NCI-H510A treated with DMSO at 0.1 percent for 48 hours (cell line): ENCODE results near the gene LPCAT1.
"Not testable (repeated sequence)": the region's sequence is repeated elsewhere in the genome, so short reads cannot be mapped to it uniquely, and the experiment has no call there.

Experiments
- DNase-seq: peaks from one replicate; lab custom pipeline; 2025; lab: John Stamatoyannopoulos, UW

The LPCAT1 gene

DNA sequence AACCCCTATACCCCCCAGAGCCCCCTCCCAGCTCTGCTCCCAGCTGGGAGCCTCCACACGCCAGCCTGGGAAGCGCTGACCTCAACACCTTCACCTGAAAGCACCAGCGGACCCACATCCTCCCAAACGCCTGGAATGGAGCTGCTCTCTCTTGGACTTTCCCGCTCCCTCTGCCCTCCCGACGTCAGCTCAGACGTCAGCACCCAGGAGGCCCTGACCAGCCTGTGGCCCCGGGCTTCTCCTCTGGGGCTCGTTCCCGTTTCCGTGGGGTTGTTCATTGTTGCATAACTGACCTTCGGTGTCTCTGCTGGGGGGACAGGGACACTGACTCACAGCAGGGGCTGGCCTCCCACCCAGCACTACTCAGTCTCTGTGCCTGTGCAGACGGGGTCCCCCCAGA lies 43.5 kb downstream of the LPCAT1 start:
- no peak for DNase-seq

DNA sequence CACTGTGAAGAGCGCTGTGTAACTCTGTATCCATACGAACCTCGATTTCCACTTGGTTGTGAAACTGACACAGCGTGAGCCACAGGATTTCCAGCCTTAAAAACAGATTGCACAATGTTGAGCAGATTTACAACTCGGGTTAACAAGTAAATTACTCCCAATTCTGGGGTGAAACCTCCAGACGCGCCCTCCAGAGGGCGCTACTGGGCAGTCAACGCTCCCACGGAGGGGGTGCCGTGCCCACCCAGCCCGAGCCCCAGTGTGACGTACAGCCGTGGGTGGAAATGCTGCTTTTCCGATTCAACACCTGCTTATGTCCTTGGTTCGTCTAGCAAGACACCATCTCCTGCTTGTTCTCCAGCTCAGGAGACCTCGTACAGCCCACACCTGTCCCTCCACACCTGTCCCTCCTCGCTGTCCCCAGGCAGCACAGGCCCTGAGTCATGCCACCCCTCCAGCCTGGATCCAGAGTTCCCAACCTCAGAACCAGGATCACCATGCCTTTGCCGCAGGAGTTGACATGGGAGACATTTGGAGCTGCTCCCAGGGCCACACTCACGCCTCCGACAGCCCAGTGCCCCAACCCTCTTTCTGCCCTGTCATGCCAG lies 44.1 kb downstream of the LPCAT1 start:
- DNase-seq, result no peak

DNA sequence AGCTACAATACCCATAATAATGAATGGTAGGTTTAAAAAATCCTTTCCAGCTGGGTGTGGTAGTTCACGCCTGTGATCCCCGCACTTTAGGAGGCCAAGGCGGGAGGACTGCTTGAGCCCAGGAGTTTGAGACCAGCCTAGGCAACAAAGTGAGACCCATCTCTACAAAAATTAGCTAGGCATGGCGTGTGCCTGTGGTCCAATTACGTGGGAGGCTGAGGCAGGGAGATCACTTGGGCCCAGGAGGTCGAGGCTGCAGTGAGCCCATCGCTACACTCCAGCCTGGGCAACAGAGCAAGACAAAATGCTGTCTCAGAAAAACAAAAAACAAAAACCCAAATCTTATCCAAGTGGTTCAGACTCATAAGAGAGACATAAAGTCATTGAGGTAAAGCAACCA lies 44.7 kb downstream of the LPCAT1 start:
- no peak for DNase-seq

DNA sequence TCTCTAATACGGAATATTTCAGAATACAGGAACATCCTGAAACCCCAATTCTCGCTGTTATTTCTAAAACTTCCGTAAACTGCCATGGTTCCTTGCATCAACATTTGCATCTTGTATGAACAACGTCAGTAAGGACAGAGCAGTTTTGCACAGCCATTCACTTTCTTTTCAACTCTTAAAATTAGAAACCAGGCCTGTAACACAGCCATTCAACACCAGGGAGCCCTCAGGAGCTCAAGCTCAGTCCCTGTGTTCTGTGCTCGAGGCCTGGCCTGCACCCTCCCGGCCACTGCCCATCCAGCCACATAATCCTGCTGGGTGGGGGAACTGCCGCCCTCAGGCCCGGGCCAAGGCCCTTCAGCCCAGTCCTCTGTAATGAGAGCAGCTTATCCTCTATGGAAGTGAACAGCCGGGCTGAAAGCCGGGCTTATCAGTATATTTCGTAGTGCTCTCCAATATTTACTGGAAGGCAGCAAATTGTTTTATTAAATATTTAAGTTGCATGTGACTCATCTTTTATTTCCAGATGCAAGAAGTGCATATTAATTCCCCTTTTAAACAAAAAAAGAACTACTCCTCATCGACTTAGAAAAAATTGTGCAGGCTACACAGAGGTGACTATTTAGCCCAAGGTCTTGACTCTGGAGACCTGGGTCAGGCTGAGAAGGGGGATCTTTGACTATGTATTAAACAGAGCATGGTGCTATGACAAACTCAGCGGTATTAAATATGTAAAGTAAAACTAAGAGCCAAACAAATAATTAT lies 45.3 kb downstream of the LPCAT1 start:
- no peak for DNase-seq

DNA sequence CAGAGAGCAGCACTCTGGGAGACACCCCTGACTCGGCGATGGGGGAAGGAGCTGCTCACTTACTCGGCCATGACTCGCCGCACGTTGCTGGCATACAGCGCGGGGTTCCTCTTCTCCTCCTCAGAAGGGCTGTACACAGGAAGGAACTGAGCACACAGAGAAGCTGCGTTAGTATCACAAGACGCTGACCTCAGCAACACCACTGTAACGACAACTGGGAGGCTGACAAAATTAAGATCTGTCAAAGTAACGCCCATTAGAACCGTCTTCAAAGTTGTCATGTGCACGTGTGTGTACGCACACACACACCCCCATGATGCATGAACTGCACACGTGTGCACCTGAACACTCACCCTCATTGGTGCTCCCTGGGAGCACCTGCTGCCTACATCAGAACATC lies 46.4 kb downstream of the LPCAT1 start:
- no peak for DNase-seq

DNA sequence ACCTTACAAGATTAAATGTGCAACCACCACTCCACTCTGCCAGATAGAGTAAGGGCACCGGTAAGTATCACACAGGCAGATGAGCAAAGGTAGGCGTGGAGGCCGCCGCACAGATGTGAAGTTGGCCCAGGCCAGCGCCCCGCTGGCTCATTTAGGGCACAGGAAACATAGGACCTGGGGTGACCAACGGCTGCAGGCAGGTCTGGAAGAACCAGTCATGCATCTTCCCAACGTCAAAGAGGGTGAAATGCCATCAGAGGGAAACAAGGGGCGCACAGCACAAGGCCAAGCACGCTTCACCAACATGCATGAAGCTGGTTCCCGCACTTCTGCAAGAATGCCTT lies 46.8 kb downstream of the LPCAT1 start:
- DNase-seq, result no peak

DNA sequence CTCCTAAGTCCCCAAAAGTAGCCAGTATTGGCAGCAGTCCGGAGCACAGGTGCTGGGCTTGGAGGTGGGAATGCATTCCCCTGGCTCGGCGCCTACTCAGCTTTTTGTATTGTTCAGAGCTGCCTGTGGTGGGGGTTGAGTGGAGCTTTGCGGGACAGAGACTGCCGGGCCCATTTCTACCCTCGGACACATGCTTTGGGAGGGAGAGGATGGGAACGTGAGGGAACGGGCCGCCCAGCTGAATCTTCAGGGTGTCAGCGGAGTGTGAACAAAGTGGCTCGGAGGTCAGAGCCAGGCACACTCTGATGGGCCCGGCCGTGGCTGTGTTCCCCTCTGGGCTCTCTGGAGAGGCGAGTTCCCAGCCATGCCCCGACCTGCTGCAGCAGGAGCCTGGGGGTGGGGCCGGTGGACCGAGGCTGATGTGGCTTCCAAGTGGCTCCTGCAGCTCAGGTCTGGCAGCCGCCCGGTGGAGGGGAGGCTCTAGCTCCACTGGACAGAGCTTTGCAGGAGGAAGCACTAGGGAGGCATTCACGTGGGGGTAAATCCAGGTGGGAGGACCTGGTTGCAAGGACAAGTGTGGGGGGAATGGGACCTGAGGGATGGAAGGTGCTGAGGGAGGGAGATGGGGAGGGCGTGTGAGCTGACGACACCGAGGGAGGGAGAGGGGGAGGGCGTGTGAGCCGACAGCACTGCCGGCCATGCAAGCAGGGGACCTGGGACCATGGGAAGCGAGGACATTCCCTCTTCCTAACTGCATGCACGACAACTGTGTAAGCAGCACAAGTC lies 47.4 kb downstream of the LPCAT1 start:
- DNase-seq, result no peak

DNA sequence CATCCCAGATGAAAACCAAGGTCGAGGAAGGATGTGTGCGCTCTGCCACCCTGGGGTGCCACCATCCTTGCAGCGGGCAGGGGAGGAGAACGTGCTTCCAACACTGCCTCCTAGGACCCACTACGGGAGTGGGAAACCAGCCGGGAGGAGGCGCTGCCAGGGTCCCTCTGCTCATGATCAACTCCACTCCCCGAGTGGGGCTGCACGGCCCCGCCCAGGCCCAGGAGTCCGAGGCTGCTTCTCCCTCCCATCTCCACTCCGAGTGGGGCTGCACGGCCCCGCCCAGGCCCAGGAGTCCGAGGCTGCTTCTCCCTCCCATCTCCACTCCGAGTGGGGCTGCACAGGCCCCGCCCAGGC lies 48.2 kb downstream of the LPCAT1 start:
- DNase-seq, result not testable (repeated sequence)

DNA sequence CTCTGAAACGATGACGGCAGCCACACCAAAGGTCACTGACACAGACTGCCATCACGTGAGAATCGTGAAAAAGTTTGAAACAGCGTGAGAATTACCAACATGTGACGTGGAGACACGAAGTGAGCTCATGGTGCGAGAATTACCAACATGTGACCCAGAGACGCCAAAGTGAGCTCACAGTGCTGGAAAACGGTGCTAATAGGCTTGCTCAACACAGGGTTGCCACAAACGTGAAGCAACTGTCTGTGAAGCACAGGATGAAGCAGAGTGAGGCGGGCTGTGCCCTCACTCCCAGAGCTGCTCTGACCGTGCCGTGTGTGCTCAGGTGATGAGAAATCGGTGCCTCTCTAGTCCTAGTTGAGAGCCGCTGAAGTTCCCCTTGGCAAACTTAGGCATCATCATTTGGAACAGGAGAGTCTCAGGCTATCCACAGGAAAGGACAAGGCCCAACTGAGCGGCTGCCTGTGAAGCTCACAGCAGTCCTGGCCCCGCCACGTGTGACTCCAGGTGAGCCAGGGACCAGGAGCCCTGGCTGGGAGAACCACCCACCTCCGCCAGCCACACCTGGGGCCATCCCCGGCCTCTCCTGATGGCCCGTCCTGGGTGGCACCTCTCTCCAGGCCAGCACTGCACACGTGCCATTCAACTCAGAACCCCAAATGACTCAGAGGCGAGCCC lies 48.8 kb downstream of the LPCAT1 start:
- no peak for DNase-seq

DNA sequence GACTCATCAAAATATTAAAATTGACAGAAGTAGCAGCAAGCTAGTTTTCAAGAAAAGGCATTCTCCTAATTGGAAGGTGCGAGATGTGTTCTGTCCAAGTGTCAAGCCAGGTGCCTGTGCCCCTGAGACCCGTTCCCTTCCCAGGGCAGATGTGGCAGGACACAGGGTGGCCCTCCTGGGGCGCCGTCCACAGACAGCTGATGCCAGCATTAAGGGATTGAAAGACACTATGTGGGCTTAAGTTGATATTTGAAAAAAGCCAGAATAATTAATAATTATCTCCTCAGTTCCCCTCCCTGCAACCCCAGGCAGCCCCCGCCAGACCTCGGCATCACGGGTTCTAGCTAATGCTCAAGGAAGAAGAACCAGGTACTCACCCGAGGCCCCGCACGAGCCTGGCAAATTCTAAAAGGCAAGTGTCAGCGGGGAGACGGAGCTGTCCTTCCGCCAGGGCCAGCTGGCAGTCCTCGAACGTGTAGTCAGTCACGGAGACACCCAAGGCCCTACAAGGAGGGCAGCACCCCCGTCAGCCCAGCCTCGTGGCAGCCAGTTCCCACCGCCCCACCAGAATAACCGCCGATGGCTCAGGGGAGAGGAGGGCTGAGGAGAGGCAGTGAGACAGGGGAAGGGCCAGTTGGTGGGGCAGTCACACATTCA lies 49.4 kb downstream of the LPCAT1 start:
- DNase-seq, result no peak

DNA sequence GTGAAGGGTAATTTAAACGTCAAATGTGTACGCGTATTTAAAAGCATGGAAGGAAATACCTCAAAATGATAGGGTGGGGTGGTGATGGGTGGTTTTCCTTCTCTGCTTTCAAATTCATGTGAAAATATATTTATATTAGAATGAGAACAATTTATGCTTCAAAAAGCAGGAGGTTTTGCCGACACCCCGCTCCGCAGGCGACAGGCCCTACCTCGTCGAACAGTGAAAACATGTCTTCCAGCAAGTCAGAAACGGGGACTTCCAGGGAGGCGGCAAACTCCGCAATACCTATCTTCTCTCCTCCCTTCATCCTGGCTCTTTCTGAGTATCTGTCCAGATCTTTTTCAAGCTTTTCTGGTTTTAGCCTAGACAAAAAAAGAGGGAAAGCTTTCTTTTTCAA lies 50.0 kb downstream of the LPCAT1 start:
- DNase-seq, result no peak

DNA sequence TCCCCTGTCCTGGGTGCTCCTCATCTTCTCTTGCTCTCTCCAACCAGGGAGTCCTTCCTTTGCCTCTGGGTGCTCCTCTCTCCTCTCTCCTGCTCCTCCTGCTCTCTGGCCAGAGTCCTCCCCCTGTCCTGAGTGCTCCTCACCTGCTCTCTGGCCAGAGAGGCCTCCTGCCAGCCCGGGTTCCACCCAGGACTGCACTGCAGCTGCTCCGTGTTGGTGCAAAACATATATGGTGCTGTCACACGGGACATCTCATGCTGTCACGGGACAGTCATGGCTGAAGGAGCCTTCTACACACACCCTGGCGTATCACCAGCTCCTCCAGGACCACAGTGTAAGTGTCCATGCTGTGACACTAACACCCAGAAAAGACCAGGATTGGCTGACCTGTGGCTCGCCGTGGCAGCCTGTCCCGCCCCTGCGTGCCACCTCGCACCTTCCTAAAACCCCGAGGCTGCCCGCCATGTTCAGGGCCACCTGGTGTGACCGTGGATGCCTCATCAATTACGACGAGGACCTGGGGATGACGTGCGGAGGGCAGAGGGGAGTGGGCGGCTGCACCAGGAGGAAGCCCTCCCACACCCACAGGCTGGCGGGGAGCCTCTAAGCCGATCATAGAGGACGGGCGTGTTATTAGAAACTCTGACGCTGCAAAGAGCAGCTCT lies 50.7 kb downstream of the LPCAT1 start:
- no peak for DNase-seq

DNA sequence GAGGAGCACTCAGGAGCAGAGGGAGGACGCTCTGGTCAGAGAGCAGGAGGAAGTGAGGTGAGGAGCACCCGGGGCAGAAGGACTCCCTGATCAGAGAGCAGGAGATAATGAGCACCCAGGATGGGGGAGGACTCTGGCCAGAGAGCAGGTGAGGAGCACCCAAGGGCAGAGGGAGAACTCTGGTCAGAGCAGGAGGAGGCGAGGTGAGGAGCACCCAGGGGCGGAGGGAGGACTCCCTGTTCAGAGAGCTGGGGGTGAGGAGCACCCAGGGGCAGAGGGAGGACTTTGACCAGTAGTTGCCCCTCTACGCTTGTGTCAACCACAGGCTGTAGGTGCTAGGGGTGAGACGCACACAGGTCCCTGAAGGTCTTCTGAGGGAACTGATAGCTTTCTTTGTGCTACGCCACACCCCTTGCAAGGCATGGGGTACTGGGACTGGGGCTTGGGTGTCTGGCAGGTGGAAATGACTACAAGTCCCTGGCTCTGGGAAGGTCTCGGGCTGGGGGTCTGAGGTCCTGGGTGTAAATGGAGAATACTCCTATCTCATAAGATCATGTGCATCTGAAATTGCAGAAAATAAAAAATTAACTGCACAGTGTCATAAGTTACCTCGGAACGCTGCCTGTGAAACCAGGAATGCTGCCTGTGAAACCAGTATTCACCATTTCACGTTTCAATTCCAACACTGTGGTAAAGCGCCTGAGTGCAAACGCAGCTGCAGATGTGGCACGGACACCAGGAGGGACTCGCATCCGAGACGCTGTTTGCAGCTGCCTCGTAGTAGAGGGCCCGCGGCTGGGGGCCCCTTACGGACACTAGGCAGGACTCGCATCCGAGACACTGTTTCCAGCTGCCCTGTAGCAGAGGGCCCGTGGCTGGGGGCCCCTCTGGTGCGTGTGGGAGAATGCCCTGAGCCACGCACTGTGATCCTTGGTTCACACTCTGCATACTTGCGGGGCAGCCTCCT lies 51.5 kb downstream of the LPCAT1 start:
- no peak for DNase-seq

DNA sequence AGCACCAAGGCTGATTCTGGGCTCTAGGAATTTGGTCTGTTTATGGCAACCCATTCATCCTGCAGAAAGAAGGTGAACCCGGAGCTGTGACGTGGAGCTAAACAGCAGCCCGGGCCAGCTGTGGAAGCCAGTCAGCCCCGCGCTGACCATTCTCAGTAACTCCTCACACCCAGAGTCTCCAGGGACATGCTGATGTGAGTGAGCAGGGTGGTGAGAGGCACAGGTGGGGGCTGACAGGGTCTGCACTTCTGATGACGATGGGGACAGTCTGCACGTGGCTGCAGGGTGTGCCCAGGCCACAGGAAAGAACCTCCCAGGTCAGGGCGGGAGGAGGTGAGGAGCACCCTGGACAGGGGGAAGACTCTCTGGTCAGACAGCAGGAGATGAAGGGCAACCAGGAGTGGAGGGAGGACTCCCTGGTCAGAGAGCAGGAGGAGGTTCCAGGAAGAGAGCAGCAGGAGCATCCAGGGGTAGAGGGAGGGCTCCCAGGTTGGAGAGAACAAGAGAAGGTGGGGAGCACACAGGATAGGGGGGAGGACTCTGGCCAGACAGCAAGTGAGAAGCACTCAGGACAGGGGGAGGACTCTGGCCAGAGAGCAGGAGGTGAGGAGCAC lies 52.4 kb downstream of the LPCAT1 start:
- DNase-seq, result no peak

DNA sequence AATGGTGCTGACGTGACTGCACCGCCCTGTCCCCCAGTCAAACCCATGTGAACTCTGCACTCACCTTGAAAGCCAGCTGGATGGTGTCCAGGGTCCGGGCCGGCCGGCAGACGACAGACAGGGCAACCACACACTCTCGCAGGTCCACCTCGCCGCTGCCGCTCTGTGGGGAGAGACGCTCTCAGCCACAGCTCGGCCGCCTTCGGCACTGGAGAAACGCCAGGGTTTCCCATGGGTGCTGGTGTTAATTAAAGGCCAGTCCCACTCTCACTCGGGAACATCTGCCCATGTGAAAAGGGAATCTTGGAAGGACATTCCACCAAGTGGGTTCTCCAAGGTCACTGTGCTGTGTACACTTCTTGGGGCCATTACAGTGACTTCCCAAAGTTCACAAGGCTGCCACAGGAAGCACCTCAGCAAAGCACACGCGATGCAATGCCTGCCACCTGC lies 53.0 kb downstream of the LPCAT1 start:
- no peak for DNase-seq

DNA sequence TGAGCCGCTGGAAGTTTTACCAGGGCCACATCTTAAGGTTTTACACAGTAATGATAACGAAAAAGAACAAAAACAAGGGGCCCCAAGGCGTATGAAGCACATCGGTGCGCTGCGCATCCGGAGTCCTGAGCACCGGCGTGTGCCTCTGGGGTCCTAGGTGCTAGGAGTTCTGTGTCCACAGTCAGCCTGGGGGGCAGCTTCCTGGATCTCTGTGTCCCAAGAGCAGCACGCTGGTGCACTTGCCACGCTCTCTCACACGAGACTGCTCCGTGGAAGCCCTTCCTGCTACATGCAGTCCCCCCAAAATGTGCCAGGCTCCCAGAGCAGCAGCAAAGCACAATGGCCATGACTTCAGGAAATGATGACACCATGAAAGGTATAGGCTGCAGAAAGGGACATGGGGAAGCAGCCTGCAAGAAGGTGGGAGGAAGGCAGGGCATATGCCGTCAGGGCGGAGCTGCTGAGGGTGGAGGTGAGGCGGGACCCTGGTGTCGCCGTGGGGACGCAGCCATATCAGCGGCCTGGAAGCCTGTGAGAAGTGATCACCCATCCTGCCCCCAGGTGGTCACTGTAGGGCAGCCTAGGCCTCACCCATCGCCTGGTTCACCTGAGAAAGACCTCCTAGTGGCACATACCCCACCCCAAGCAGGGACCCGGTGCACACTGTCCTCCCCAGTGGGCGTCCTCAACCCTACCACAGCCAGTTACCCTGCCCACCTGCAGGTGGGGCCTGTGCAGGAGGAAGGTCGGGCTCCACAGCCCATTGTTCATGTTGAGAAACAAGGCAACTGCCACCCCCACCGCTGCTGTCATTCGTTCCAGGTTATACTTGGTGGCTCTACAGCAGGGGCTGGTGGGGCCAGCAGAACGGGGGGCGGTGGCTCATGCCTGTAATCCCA lies 54.9 kb downstream of the LPCAT1 start:
- DNase-seq, result no peak

DNA sequence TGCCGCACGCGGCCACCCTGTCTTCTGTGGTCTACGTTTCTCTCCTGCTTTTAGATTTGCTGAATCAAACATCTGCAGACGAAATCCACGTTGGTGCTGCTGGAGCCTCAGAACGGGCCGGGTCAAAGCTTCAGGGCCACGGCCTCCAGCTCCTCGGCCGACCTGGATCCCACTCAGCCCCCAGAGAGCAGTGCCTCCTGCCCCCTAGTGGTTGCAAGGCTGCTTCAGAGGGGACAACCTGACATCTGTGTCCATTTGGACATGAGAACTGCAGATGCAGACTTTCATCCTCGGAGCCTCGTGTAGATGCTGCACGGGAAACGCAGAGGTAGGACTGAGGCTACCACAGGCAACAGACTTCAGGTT lies 55.5 kb downstream of the LPCAT1 start:
- DNase-seq, result no peak

DNA sequence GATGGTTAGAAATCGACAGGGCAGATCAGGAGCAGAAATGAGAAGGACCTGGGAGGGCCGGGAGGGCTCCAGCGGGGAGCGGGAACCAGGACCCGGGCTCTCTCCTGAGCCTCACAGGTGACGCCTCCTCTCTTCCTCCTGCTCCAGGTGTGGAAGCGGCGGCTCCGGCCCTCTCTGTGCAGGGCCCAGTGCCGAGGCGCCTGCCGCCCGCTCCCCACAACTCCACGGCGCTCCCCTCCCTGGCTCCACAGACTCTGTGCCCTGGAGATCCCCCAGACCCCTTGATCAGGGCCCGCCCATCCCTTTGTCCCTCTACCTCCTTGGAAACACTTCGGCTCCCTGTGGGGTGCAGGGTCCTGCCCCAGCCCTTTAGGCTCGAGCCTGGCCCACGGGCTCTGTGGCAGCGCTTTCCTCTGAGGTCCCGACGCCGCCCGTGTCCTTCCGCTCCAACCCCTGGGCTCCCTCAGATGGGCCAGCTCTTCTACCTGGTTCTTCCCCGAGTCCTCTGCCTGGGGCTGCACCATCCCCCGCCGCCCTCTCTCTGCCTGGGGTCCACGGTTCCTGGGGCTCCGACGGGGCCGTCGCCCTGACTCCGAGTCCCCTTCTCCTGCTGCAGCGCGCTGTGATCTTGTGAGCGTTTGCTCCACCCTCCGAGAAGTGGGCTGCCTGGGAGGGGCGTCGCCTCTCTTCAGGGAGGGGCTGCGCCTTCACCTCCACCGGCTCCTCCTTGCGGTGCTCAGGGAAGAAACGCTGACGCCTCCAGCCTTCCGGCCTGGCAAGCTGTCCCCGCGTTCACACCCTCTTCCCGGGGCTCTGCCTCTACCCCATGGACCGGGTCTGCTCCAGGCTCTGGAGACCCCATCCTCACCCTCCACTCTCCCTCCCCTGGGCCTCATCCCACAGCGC lies 56.2 kb downstream of the LPCAT1 start:
- no peak for DNase-seq
